K562 (cell line): ENCODE data around the gene PFKFB2.

Experiments
- CTCF ChIP-seq, 3 experiments: IDR thresholded peaks in 2 of 3; conservative IDR thresholded peaks in 1 of 3; 2 replicates each; pipeline ENCODE4 v1.5.1; 2011 to 2012; ENCODE audit warnings: low read length in 3 of 3, mild to moderate bottlenecking in 3 of 3, control low read depth in 2 of 3, improper control_type of control experiment in 1 of 3, inconsistent platforms in 1 of 3, low read depth in 1 of 3, mixed read lengths in 1 of 3, moderate library complexity in 1 of 3; ENCODE audit not compliant: insufficient read depth in 2 of 3
- NR2C1 ChIP-seq, 2 experiments: fragments of 450-650 bp; IDR thresholded peaks; 2 replicates each; pipeline ENCODE4 v1.6.1; 2017; ENCODE audit warnings: mild to moderate bottlenecking in 2 of 2, antibody characterized with exemption in 1 of 2, inconsistent platforms in 1 of 2, missing compliant biosample characterization in 1 of 2, missing genetic modification characterization in 1 of 2
- POLR2AphosphoS5 ChIP-seq: IDR thresholded peaks from 2 replicates; pipeline ENCODE4 v1.6.1; 2011; ENCODE audit warnings: mild to moderate bottlenecking, low read depth, low read length, moderate library complexity; ENCODE audit not compliant: control insufficient read depth, insufficient read depth
- ZNF408 ChIP-seq: fragments of 250-450 bp; sonication (Bioruptor Pico); IDR thresholded peaks from 2 replicates; pipeline ENCODE4 v1.4.0; 2020; ENCODE audit warnings: low read depth, mild to moderate bottlenecking, moderate library complexity
- ZNF695 ChIP-seq: fragments of 450-650 bp; formaldehyde crosslinking; IDR thresholded peaks from 2 replicates; pipeline ENCODE4 v1.4.0; 2020; ENCODE audit warnings: mild to moderate bottlenecking, moderate library complexity

GRCh38 chr1:207085887-207086286, 32.8 kb downstream of the PFKFB2 start:
- TF ChIP-seq NR2C1 (IDR thresholded peaks at IDR 0.05) (no peak), NR2C1 (tag; IDR thresholded peaks at IDR 0.05) (no peak), ZNF408 (CRISPR knock-in tag) (no peak), CTCF (IDR thresholded peaks at IDR 0.05 in 2 of 3, conservative IDR thresholded peaks at IDR 0.05 in 1 of 3; ENCODE audit: insufficient read depth in 2 of 3, low read depth in 1 of 3, low read length in 3 of 3) (no peak), POLR2AphosphoS5 (no peak), ZNF695 (CRISPR knock-in tag) (no peak)
